ENCODE results near the gene PRKCH.

PRKCH gene

DNA sequence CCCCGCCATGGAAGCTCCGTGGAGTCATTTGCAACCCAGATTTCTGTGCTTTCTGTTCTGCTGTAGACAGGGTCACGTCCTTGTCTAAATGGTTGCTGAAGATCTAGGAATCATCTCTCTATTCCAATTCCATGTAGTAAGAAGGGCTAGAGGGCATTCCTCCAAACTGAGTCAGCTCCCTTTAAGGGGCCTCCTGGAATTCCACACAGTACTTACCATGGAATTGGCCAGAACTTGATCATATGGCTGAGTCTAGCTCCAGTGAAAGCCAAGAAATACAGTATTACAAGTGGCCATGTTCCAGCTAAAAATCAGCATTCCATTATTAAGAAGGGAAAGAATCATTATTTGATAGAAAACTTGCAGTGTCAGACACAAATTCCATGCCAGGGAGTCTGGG lies 171.9 kb downstream of the PRKCH start:
- TF ChIP-seq, protein P1, sequence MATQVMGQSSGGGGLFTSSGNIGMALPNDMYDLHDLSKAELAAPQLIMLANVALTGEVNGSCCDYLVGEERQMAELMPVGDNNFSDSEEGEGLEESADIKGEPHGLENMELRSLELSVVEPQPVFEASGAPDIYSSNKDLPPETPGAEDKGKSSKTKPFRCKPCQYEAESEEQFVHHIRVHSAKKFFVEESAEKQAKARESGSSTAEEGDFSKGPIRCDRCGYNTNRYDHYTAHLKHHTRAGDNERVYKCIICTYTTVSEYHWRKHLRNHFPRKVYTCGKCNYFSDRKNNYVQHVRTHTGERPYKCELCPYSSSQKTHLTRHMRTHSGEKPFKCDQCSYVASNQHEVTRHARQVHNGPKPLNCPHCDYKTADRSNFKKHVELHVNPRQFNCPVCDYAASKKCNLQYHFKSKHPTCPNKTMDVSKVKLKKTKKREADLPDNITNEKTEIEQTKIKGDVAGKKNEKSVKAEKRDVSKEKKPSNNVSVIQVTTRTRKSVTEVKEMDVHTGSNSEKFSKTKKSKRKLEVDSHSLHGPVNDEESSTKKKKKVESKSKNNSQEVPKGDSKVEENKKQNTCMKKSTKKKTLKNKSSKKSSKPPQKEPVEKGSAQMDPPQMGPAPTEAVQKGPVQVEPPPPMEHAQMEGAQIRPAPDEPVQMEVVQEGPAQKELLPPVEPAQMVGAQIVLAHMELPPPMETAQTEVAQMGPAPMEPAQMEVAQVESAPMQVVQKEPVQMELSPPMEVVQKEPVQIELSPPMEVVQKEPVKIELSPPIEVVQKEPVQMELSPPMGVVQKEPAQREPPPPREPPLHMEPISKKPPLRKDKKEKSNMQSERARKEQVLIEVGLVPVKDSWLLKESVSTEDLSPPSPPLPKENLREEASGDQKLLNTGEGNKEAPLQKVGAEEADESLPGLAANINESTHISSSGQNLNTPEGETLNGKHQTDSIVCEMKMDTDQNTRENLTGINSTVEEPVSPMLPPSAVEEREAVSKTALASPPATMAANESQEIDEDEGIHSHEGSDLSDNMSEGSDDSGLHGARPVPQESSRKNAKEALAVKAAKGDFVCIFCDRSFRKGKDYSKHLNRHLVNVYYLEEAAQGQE (IDR thresholded peaks at IDR 0.05; ENCODE audit: insufficient read depth in 1 of 2, low read depth in 2 of 2, low read length in 2 of 2) = no peak
- TF ChIP-seq POLR2AphosphoS5 (IDR thresholded peaks at IDR 0.05; ENCODE audit: low read depth, low read length) (no peak), FOXP2 (optimal IDR thresholded peaks at IDR 0.05; ENCODE audit: borderline replicate concordance, extremely low read depth, extremely low read length, insufficient read depth) (no peak), TAF1 (IDR thresholded peaks at IDR 0.05; ENCODE audit: borderline replicate concordance, insufficient read depth, low read length) (no peak), SIN3A (IDR thresholded peaks at IDR 0.05; ENCODE audit: borderline replicate concordance, insufficient read depth, low read length) (no peak)

DNA sequence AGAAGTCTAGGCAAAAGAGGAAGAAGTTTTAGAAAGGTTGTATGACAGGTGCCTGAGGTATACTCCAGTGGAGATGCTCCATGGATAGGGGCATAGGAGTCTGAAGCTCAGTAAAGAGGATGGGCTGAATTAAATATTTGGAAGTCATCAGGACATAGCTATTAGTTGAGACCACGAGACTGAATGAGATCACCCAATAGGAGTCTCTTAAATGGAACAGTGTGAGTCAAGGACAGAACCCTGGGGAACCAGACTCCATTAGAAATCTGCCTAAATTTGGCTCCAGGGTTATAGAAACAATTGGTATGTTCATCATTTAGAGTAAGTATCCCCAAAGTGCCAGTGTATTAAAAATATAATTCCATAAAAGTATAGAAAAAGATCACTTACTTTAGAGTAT lies 172.6 kb downstream of the PRKCH start:
- TF ChIP-seq FOXP2 (optimal IDR thresholded peaks at IDR 0.05; ENCODE audit: borderline replicate concordance, extremely low read depth, extremely low read length, insufficient read depth) = no peak
- TF ChIP-seq, protein P1 (IDR thresholded peaks at IDR 0.05; ENCODE audit: insufficient read depth in 1 of 2, low read depth in 2 of 2, low read length in 2 of 2) = no peak
- TF ChIP-seq TAF1 (IDR thresholded peaks at IDR 0.05; ENCODE audit: borderline replicate concordance, insufficient read depth, low read length) = no peak
- no peak for TF ChIP-seq POLR2AphosphoS5 (IDR thresholded peaks at IDR 0.05; ENCODE audit: low read depth, low read length)
- no peak for TF ChIP-seq SIN3A (IDR thresholded peaks at IDR 0.05; ENCODE audit: borderline replicate concordance, insufficient read depth, low read length)

DNA sequence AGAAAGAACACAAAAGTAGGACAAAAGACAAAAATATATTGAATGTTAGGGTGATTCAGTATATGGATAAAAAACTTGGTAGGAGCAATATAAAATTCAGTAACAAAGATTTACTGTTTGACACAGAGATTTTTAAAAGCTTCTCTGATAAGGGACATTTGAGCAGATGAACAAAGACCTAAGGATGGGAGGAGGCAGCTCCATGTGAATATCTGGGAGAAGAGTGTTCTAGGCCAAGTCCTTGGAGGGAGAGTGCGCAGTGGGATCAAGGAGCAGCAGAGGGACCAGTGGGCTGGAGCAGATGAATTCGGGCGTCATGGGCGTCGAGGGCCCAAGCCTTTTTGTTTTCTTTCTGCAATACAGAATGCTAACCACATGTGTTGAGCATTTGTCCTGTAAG lies 174.4 kb downstream of the PRKCH start:
- TF ChIP-seq, protein P1 (IDR thresholded peaks at IDR 0.05; ENCODE audit: insufficient read depth in 1 of 2, low read depth in 2 of 2, low read length in 2 of 2) = no peak
- TF ChIP-seq FOXP2 (optimal IDR thresholded peaks at IDR 0.05; ENCODE audit: borderline replicate concordance, extremely low read depth, extremely low read length, insufficient read depth) (no peak), POLR2AphosphoS5 (IDR thresholded peaks at IDR 0.05; ENCODE audit: low read depth, low read length) (no peak), SIN3A (IDR thresholded peaks at IDR 0.05; ENCODE audit: borderline replicate concordance, insufficient read depth, low read length) (no peak), TAF1 (IDR thresholded peaks at IDR 0.05; ENCODE audit: borderline replicate concordance, insufficient read depth, low read length) (no peak)

DNA sequence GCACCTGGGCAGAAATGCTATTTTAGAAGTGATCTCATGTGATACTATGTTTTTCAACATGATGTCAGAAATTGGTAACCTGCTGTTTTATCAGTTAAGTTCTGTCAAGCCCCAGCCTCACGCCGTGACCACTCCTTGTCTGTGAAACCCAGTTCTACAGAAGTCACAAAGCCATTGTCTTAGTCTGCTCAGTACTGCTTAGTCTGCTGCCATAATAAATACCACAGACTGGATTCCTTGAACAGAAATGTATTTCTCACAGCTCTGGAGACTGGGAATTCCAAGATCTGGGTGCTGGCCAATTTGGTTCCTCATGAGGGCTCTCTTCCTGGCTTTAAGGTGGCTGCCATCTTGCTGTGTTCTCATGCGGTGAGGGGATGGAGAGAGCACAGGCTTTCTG lies 176.9 kb downstream of the PRKCH start:
- TF ChIP-seq, protein P1 (IDR thresholded peaks at IDR 0.05; ENCODE audit: insufficient read depth in 1 of 2, low read depth in 2 of 2, low read length in 2 of 2) = no peak
- TF ChIP-seq SIN3A (IDR thresholded peaks at IDR 0.05; ENCODE audit: borderline replicate concordance, insufficient read depth, low read length) (no peak), POLR2AphosphoS5 (IDR thresholded peaks at IDR 0.05; ENCODE audit: low read depth, low read length) (no peak), FOXP2 (optimal IDR thresholded peaks at IDR 0.05; ENCODE audit: borderline replicate concordance, extremely low read depth, extremely low read length, insufficient read depth) (no peak), TAF1 (IDR thresholded peaks at IDR 0.05; ENCODE audit: borderline replicate concordance, insufficient read depth, low read length) (no peak)

DNA sequence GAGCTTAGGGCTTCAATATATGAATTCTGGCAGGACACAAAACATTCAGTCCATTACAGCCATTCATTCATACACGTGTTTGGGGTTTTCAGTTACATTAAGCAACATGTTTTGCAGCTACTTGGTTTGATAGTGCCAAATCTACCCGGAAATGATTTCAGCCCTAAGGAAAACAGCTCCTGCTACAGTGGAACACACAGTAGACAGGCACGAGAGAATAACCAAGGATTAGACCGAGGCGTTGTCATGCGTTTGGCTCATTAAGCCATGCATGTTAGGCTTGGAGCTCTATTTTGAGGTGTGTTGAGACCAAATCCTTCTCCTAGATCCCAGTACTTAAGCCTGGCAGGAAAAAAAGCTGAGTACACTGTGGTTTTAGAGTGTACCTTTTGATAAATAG lies 177.4 kb downstream of the PRKCH start:
- TF ChIP-seq FOXP2 (optimal IDR thresholded peaks at IDR 0.05; ENCODE audit: borderline replicate concordance, extremely low read depth, extremely low read length, insufficient read depth) = no peak
- no peak for TF ChIP-seq POLR2AphosphoS5 (IDR thresholded peaks at IDR 0.05; ENCODE audit: low read depth, low read length)
- TF ChIP-seq, protein P1 (IDR thresholded peaks at IDR 0.05; ENCODE audit: insufficient read depth in 1 of 2, low read depth in 2 of 2, low read length in 2 of 2) = no peak
- TF ChIP-seq SIN3A (IDR thresholded peaks at IDR 0.05; ENCODE audit: borderline replicate concordance, insufficient read depth, low read length) = no peak
- TF ChIP-seq TAF1 (IDR thresholded peaks at IDR 0.05; ENCODE audit: borderline replicate concordance, insufficient read depth, low read length) = no peak
